ENCODE measurements around the gene POTEC. TPM values are rescaled to one million over a fixed set of nuclear protein-coding genes. Genes with fewer than 3 reads are reported as not detected.
"Not testable (repeated sequence)": the region's sequence is repeated elsewhere in the genome, so short reads cannot be mapped to it uniquely, and the experiment has no call there.

The POTEC gene
- polyA plus RNA-seq, 1 donor, result 0.06 TPM

- no CpG with 5 or more reads among the region's 18 CpGs for WGBS (ENCODE audit: insufficient coverage, low lambda C conversion rate)
- H3K4me1 ChIP-seq (ENCODE audit: control insufficient read depth, insufficient read depth, low read length); H3K27ac ChIP-seq (ENCODE audit: low read length); H3K4me3 ChIP-seq (ENCODE audit: low read length); H3K36me3 ChIP-seq (ENCODE audit: control insufficient read depth, insufficient read depth, low read length); H3K27me3 ChIP-seq (ENCODE audit: control insufficient read depth, insufficient read depth, low read length); DNase-seq: not testable (repeated sequence)
- peaks cover 10% of the 10 kb centered on the region for H3K9me3 ChIP-seq (ENCODE audit: control insufficient read depth, low read depth, low read length)
These were observed 64.3 kb downstream of the POTEC start for GRCh38 chr18:14479076-14479475.

DNA sequence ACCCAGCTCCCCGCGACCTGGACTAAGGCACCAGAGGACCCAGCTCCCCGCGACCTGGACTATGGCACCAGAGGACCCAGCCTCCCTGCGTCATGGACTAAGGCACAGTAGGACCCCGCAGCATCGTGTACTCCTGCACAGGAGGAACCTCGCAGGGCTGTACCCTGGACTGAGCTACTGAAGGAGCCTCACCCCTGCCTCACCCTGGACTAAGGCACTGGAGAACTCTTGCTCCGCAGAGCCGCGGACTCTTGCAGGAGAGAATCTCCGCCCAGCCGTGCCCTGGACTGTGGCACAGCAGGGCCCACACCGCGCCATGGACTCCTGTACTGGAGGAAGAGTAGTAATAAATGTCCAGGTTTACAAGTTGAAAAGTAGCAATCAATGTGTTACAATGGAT lies 67.9 kb downstream of the POTEC start:
- DNase-seq; H3K4me3 ChIP-seq (ENCODE audit: low read length); H3K4me1 ChIP-seq (ENCODE audit: control insufficient read depth, insufficient read depth, low read length); H3K36me3 ChIP-seq (ENCODE audit: control insufficient read depth, insufficient read depth, low read length); H3K27me3 ChIP-seq (ENCODE audit: control insufficient read depth, insufficient read depth, low read length); H3K27ac ChIP-seq (ENCODE audit: low read length): not testable (repeated sequence)
- no CpG with 5 or more reads among the region's 15 CpGs for WGBS (ENCODE audit: insufficient coverage, low lambda C conversion rate)
- H3K9me3 ChIP-seq (ENCODE audit: control insufficient read depth, low read depth, low read length), result peaks cover 14% of the 10 kb centered on the region

GRCh38 chr18:14474752-14475151 lies 68.6 kb downstream of the POTEC start:
- peaks cover 14% of the 10 kb centered on the region for H3K9me3 ChIP-seq (ENCODE audit: control insufficient read depth, low read depth, low read length)
- not testable (repeated sequence) for DNase-seq; H3K27me3 ChIP-seq (ENCODE audit: control insufficient read depth, insufficient read depth, low read length); H3K36me3 ChIP-seq (ENCODE audit: control insufficient read depth, insufficient read depth, low read length); H3K4me3 ChIP-seq (ENCODE audit: low read length); H3K27ac ChIP-seq (ENCODE audit: low read length); H3K4me1 ChIP-seq (ENCODE audit: control insufficient read depth, insufficient read depth, low read length)
- WGBS (ENCODE audit: insufficient coverage, low lambda C conversion rate), result no CpG with 5 or more reads among the region's 22 CpGs

DNA sequence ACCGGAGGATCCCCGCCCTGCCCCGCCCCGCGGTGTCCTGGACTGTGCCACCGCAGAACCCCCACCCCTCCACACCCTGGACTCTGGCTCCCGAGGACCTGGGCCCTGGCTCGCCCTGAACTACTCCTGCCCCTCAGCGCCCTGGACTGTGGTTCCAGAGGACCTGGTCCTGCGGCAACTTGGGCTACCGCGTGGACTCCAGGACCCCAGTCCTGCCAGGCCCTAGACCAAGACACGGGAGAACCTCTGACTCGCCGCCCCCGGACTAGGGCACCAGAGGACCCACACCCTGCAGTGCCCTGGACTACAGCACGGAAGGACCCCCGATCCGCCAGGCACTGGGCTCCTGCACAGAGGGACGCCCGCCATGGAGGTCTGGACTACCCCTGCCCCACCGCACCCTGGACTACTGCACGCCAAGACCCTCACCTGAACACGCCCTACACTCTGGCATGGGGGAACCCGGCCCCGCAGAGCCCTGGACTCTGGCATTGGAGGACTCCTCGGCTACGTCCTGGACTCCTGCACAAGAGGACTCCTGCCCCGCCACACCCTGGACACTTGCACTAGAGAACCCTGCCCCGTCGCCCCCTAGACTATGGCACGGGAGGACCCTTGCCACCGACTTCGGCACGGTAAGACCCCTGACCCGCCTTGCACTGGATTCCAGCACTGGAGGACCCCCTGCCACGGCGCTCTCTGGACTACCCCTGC lies 69.2 kb downstream of the POTEC start:
- H3K27me3 ChIP-seq (ENCODE audit: control insufficient read depth, insufficient read depth, low read length); H3K27ac ChIP-seq (ENCODE audit: low read length); H3K36me3 ChIP-seq (ENCODE audit: control insufficient read depth, insufficient read depth, low read length); H3K4me1 ChIP-seq (ENCODE audit: control insufficient read depth, insufficient read depth, low read length); H3K4me3 ChIP-seq (ENCODE audit: low read length); DNase-seq: not testable (repeated sequence)
- peaks cover 14% of the 10 kb centered on the region for H3K9me3 ChIP-seq (ENCODE audit: control insufficient read depth, low read depth, low read length)
- WGBS (ENCODE audit: insufficient coverage, low lambda C conversion rate), result no CpG with 5 or more reads among the region's 38 CpGs

DNA sequence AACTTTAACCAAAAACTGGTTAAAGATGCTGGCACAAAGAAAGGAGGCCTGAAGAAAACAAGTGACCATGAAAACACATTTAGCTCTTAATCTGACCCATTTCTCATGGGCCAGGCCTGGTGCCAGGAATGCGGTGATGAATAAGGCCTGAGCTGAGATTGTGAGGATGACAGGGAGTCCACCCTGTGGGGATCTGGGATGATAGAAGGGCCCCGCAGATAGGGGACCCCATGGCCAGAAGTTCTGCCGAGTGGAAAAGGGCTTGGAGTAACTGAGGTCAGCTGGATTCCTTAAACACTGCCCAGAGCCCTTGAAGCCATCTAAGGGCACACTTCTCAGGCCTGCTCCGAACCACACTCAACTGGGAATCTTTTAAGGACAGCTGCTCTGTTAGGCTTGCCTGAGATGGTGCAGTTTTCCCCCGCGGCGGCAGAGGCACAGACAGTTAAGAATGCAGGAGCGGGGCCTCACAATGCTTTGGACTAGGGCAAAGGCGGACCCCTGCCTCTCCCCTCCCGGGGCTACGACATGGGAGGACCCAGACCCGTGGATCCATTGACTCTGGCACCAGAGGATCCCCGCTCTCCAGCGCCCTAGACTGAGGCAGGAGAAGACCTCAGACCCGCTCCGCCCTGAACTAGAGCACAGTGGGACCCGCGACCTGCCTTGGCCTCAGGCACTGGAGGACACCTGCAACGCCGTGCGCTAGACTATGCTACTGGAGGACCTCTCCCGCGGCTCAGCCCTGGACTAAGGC lies 70.0 kb downstream of the POTEC start:
- H3K27me3 ChIP-seq (ENCODE audit: control insufficient read depth, insufficient read depth, low read length); DNase-seq; H3K4me3 ChIP-seq (ENCODE audit: low read length); H3K36me3 ChIP-seq (ENCODE audit: control insufficient read depth, insufficient read depth, low read length); H3K4me1 ChIP-seq (ENCODE audit: control insufficient read depth, insufficient read depth, low read length); H3K27ac ChIP-seq (ENCODE audit: low read length): not testable (repeated sequence)
- H3K9me3 ChIP-seq (ENCODE audit: control insufficient read depth, low read depth, low read length), result peaks cover 14% of the 10 kb centered on the region
- WGBS (ENCODE audit: insufficient coverage, low lambda C conversion rate), result no CpG with 5 or more reads among the region's 23 CpGs

GRCh38 chr18:14471286-14471685 lies 72.1 kb downstream of the POTEC start:
- not testable (repeated sequence) for H3K27me3 ChIP-seq (ENCODE audit: control insufficient read depth, insufficient read depth, low read length); DNase-seq; H3K36me3 ChIP-seq (ENCODE audit: control insufficient read depth, insufficient read depth, low read length); H3K4me1 ChIP-seq (ENCODE audit: control insufficient read depth, insufficient read depth, low read length); H3K4me3 ChIP-seq (ENCODE audit: low read length); H3K27ac ChIP-seq (ENCODE audit: low read length)
- H3K9me3 ChIP-seq (ENCODE audit: control insufficient read depth, low read depth, low read length), result peaks cover 14% of the 10 kb centered on the region
- WGBS (ENCODE audit: insufficient coverage, low lambda C conversion rate), result no CpG with 5 or more reads among the region's 3 CpGs

GRCh38 chr18:14470446-14470845 lies 73.0 kb downstream of the POTEC start:
- not testable (repeated sequence) for H3K36me3 ChIP-seq (ENCODE audit: control insufficient read depth, insufficient read depth, low read length); H3K27me3 ChIP-seq (ENCODE audit: control insufficient read depth, insufficient read depth, low read length); H3K27ac ChIP-seq (ENCODE audit: low read length); H3K4me3 ChIP-seq (ENCODE audit: low read length); DNase-seq; H3K4me1 ChIP-seq (ENCODE audit: control insufficient read depth, insufficient read depth, low read length)
- H3K9me3 ChIP-seq (ENCODE audit: control insufficient read depth, low read depth, low read length), result peaks cover 12% of the 10 kb centered on the region
- no CpG with 5 or more reads among the region's 3 CpGs for WGBS (ENCODE audit: insufficient coverage, low lambda C conversion rate)

DNA sequence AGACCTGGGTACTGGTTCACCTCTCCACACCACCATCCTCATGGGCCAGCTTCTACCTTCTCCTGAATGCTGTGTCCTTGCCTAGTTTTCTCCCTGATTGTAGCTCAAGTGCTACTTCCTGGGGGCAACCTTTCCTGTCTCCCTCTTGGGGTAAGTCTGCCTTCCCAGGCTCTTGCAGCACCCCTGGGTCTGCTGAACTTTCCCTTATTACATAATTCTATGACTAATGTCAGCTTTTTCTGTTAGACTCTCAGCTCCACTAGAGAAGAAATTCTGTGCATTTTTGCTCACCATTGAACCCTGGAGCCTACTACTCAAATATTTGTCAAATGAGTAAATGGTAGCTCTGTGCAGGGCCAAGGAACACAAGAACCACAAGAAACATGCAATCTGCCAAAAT lies 73.4 kb downstream of the POTEC start:
- not testable (repeated sequence) for H3K27ac ChIP-seq (ENCODE audit: low read length); H3K9me3 ChIP-seq (ENCODE audit: control insufficient read depth, low read depth, low read length); DNase-seq; H3K36me3 ChIP-seq (ENCODE audit: control insufficient read depth, insufficient read depth, low read length); H3K27me3 ChIP-seq (ENCODE audit: control insufficient read depth, insufficient read depth, low read length); H3K4me1 ChIP-seq (ENCODE audit: control insufficient read depth, insufficient read depth, low read length); H3K4me3 ChIP-seq (ENCODE audit: low read length)

GRCh38 chr18:14465989-14466388 lies 77.4 kb downstream of the POTEC start:
- not testable (repeated sequence) for H3K27ac ChIP-seq (ENCODE audit: low read length); H3K4me1 ChIP-seq (ENCODE audit: control insufficient read depth, insufficient read depth, low read length); H3K9me3 ChIP-seq (ENCODE audit: control insufficient read depth, low read depth, low read length); H3K36me3 ChIP-seq (ENCODE audit: control insufficient read depth, insufficient read depth, low read length); H3K27me3 ChIP-seq (ENCODE audit: control insufficient read depth, insufficient read depth, low read length); H3K4me3 ChIP-seq (ENCODE audit: low read length); DNase-seq
- WGBS (ENCODE audit: insufficient coverage, low lambda C conversion rate), result no CpG with 5 or more reads among the region's 1 CpG
